ENCODE measurements around the gene OSBP2. TPM values are rescaled to one million over a fixed set of nuclear protein-coding genes. Genes with fewer than 3 reads are reported as not detected.

OSBP2 gene
- total RNA-seq, 4 donors from 2014 or later = 0.60 to 7.5 (median 4.3) TPM

- H3K9me3 ChIP-seq = no peaks in the 10 kb centered on the region
- H3K4me1 ChIP-seq = no peaks in the 10 kb centered on the region
- H3K4me3 ChIP-seq = no peak overlapping the region
- no peak for TF ChIP-seq POLR2AphosphoS5 (IDR thresholded peaks at IDR 0.05)
- no peaks in the 10 kb centered on the region for H3K36me3 ChIP-seq
- in situ Hi-C loops (cut with MboI; ENCODE audit: low pct_ligation_motif_present in 1 of 4, low pct_unique_long_range_greater_than_20kb in 1 of 4, low sequenced_read_pairs in 3 of 4) (no loop called here), intact Hi-C loops (cut with DNase I; ENCODE audit: low total_unique reads) (no loop called here)
- no peak for DNase-seq
- no peaks in the 10 kb centered on the region for H3K27me3 ChIP-seq
- no peak overlapping the region for H3K27ac ChIP-seq
- 100% methylated on average over 1 of the region's 1 CpG for WGBS, 2 donors (ENCODE audit: low coverage in 1 of 2)
Measured at GRCh38 chr22:30712094-30712493, 17.4 kb downstream of the OSBP2 start.

- in situ Hi-C loops (cut with MboI; ENCODE audit: low pct_ligation_motif_present in 1 of 4, low pct_unique_long_range_greater_than_20kb in 1 of 4, low sequenced_read_pairs in 3 of 4) = no loop called here
- no peak for DNase-seq
- H3K27ac ChIP-seq = no peak overlapping the region
- H3K27me3 ChIP-seq = no peaks in the 10 kb centered on the region
- no peaks in the 10 kb centered on the region for H3K36me3 ChIP-seq
- H3K4me1 ChIP-seq = no peaks in the 10 kb centered on the region
- intact Hi-C loops (cut with DNase I; ENCODE audit: low total_unique reads) = no loop called here
- TF ChIP-seq CTCF (IDR thresholded peaks at IDR 0.05) (no peak), EP300 (IDR thresholded peaks at IDR 0.05; ENCODE audit: low read depth) (no peak), POLR2AphosphoS5 (IDR thresholded peaks at IDR 0.05) (no peak), POLR2A (IDR thresholded peaks at IDR 0.05) (no peak)
- H3K9me3 ChIP-seq = no peaks in the 10 kb centered on the region
- H3K4me3 ChIP-seq = no peak overlapping the region
- 98 to 100% methylated on average over 2 of the region's 2 CpGs for WGBS, 2 donors (ENCODE audit: low coverage in 1 of 2)
Measured at GRCh38 chr22:30714062-30714461, 19.4 kb downstream of the OSBP2 start.

- H3K27me3 ChIP-seq = no peaks in the 10 kb centered on the region
- no peaks in the 10 kb centered on the region for H3K4me1 ChIP-seq
- H3K9me3 ChIP-seq = no peaks in the 10 kb centered on the region
- no peaks in the 10 kb centered on the region for H3K36me3 ChIP-seq
- no peak overlapping the region for H3K27ac ChIP-seq
- TF ChIP-seq POLR2A (IDR thresholded peaks at IDR 0.05) (no peak), EP300 (IDR thresholded peaks at IDR 0.05; ENCODE audit: low read depth) (no peak), CTCF (IDR thresholded peaks at IDR 0.05) (no peak), POLR2AphosphoS5 (IDR thresholded peaks at IDR 0.05) (no peak)
- H3K4me3 ChIP-seq = no peak overlapping the region
- in situ Hi-C loops (cut with MboI; ENCODE audit: low pct_ligation_motif_present in 1 of 4, low pct_unique_long_range_greater_than_20kb in 1 of 4, low sequenced_read_pairs in 3 of 4) (no loop called here), intact Hi-C loops (cut with DNase I; ENCODE audit: low total_unique reads) (no loop called here)
- 73 to 76% methylated on average over 4 of the region's 4 CpGs for WGBS, 2 donors (ENCODE audit: low coverage in 1 of 2)
- DNase-seq = no peak
Measured at GRCh38 chr22:30717331-30717921, 22.8 kb downstream of the OSBP2 start.

GRCh38 chr22:30717952-30718351, 23.3 kb downstream of the OSBP2 start:
- no peak overlapping the region for H3K27ac ChIP-seq
- H3K4me1 ChIP-seq = no peaks in the 10 kb centered on the region
- TF ChIP-seq POLR2AphosphoS5 (IDR thresholded peaks at IDR 0.05) = no peak
- no peak for TF ChIP-seq EP300 (IDR thresholded peaks at IDR 0.05; ENCODE audit: low read depth)
- no peak for TF ChIP-seq POLR2A (IDR thresholded peaks at IDR 0.05)
- no peak for TF ChIP-seq CTCF (IDR thresholded peaks at IDR 0.05)
- in situ Hi-C loops (cut with MboI; ENCODE audit: low pct_ligation_motif_present in 1 of 4, low pct_unique_long_range_greater_than_20kb in 1 of 4, low sequenced_read_pairs in 3 of 4) = no loop called here
- WGBS, 2 donors (ENCODE audit: low coverage in 1 of 2) = 80 to 100% methylated on average over 1 to 3 of the region's 3 CpGs
- DNase-seq = no peak
- H3K36me3 ChIP-seq = no peaks in the 10 kb centered on the region
- intact Hi-C loops (cut with DNase I; ENCODE audit: low total_unique reads) = no loop called here
- no peak overlapping the region for H3K4me3 ChIP-seq
- no peaks in the 10 kb centered on the region for H3K27me3 ChIP-seq
- no peaks in the 10 kb centered on the region for H3K9me3 ChIP-seq

- intact Hi-C loops (cut with DNase I; ENCODE audit: low total_unique reads) = no loop called here
- Histone ChIP-seq H3K4me1 (no peaks in the 10 kb centered on the region), H3K27me3 (no peaks in the 10 kb centered on the region), H3K4me3 (no peak overlapping the region), H3K36me3 (no peaks in the 10 kb centered on the region), H3K9me3 (no peaks in the 10 kb centered on the region), H3K27ac (no peak overlapping the region)
- in situ Hi-C loops (cut with MboI; ENCODE audit: low pct_ligation_motif_present in 1 of 4, low pct_unique_long_range_greater_than_20kb in 1 of 4, low sequenced_read_pairs in 3 of 4) = no loop called here
- no peak for DNase-seq
- TF ChIP-seq POLR2A (IDR thresholded peaks at IDR 0.05) = no peak
- no peak for TF ChIP-seq EP300 (IDR thresholded peaks at IDR 0.05; ENCODE audit: low read depth)
- TF ChIP-seq CTCF (IDR thresholded peaks at IDR 0.05) = no peak
- TF ChIP-seq POLR2AphosphoS5 (IDR thresholded peaks at IDR 0.05) = no peak
- WGBS, 2 donors (ENCODE audit: low coverage in 1 of 2) = 70 to 81% methylated on average over 1 to 4 of the region's 4 CpGs
Measured at GRCh38 chr22:30718491-30718890, 23.8 kb downstream of the OSBP2 start.
